GM19467 (cell line): ENCODE data around the gene GREB1L.
"Not testable (repeated sequence)": the region's sequence is repeated elsewhere in the genome, so short reads cannot be mapped to it uniquely, and the experiment has no call there.

Experiments used
- ATAC-seq: cut with Tn5 transposase; IDR thresholded peaks from one replicate; pipeline ENCODE4 v1.9.1; 2021; ENCODE audit warnings: mild to moderate bottlenecking, moderate library complexity; ENCODE audit not compliant: unreplicated experiment

GREB1L gene

DNA sequence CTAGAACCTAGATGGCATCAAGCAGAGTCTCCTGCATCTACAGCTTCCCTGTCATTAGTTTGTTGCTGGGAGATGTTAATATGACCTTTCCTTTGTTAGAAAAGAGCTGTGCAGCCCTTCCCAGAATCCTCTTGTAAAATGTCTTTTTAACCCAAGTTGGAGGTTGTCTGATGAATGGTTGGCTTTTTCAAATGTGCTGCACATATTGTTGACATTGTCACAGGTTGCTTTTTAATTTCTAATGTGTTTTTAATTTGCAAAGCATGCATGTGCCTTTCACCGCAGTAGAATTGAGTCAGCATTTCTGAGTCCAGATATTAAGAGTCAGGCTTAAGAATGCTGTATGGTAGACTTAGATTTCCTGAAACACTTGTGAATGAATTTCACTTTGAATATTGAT lies 120.8 kb downstream of the GREB1L start:
- no peak for ATAC-seq

DNA sequence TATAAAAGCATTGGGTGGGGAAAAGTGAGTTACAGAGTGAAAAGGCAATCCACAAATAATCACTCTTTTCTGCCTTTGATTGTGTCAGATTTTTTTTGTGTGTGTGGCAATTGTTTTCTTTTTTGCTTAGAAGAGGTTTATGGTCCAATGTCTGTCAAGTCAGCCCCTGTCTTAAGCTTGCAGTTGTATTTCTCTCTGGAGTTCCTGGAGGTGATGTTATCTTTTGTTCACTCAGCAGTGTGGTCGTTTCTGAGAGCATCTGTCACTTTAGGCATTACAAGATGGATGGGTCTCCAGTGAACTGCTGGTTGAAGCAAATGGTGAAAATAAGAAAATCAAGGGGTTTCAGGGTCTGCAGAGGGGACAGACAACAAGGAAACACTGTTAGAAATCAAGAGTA lies 121.3 kb downstream of the GREB1L start:
- ATAC-seq: no peak

DNA sequence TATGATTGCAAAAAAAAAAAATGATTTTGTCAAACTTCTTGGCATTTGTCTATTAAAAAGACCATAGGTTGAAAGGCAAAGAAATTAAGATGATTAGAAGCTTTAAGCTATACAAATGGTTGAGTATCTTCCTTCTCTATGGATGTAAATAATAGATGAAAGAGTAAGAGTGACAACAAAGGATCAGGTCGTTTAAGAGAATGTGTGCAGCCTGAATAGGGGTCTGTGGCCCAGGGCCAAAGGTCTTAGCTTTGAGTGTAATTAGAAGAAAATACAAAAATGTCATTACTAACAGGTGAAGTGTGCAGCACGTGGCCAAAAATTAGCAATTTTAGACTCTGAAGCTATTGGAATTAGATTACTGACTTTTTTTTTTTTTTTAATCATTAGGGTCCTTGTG lies 122.4 kb downstream of the GREB1L start:
- ATAC-seq: no peak

DNA sequence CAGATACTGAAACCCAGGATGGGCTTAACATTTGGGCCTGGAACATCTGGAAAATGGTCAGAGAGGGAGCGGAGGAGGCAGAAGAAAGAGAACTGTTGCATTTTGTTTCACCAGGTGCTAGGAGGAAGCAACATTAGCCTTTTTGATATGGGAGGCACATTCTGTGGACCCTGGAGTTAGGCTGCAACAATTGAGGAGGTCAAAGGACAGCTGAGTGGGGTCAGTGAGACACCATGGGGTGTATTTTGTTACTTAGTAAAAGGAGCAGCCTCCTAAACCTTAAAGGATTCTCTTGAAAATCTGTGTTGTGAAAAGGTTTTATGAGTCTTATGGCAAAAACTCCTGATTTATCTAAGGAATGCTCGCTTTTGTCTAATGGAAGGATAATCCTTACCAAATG lies 124.9 kb downstream of the GREB1L start:
- no peak for ATAC-seq

DNA sequence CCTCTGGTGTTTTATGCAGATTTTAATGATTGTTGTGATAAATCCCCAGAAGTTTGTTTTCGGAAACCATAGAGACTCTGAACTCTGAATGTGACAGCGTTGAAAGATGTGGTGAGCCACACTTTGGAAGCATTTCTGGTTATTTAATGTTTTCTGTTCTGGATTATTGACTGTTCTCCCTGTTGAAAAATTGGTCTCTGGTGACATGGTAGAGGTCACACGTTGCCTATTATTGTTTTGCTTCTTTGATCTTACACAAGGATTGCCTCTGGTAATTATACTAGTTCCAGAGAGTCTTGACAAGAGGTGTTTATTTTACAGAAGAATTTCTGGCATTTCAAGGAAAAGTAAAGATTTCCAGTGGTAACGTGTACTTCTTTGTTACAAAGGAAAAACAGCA lies 127.1 kb downstream of the GREB1L start:
- no peak for ATAC-seq

DNA sequence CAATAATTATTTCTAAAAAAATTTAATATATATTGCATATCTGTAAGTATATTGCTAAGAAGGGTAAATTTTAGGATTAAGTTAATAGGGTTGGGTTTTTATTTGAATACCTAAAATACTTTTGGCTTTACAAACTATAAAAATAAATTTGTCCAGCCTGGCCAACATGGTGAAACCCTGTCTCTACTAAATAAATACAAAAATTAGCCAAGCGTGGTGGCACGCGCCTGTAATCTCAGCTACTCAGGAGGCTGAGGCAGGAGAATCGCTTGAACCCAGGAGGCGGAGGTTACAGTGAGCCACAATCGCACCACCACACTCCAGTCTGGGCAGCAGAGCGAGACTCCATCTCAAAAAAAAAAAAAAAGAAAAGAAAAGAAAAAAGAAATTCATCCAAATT lies 127.6 kb downstream of the GREB1L start:
- ATAC-seq: not testable (repeated sequence)

DNA sequence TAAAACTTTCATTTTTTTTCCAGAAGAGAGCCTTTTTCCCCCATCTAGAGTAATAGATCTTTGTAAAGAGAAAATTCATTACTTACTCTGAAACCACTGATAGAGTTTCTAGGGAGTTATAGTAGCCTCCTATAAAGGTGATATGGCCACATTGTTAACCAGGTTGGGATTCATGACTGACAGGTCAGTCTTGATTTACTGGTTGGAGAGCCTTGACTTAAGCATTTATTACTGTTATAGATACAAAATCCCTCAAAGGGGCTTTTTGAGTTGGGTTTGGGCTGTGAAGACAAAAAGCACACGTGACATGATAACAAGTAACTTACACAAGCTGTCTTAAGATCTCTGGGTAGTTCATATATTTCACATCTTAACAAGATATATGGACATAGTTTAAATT lies 141.0 kb downstream of the GREB1L start:
- ATAC-seq: no peak

DNA sequence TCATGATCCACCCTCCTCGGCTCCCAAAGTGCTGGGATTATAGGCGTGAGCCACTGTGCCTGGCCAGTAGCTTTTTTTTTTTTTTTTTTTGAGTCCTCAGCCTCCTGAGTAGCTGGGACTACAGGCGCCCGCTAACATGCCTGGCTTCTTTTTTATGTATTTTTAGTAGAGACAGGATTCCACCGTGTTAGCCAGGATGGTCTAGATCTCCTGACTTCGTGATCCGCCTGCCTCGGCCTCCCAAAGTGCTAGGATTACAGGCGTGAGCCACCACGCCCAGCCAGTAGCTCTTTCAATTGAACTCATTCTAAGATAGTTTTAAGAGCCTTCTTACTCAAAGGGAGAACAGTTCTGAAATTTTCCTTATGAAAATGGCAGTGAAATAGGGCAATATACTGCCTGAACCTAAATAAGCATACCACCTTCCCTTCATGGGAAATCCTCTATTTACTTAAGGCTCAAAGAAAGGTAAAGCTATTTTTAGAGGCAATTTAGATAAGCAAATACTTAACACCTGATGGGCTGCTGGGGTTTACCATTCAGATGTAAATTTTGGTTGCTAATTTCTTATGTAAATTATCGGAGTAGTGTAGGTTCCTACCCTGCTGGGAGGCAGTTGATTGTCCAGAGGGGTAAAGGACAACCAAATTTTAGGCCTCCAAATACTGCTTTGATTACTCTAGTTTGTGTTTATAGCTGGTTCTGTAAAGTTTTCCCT lies 144.7 kb downstream of the GREB1L start:
- ATAC-seq: no peak

DNA sequence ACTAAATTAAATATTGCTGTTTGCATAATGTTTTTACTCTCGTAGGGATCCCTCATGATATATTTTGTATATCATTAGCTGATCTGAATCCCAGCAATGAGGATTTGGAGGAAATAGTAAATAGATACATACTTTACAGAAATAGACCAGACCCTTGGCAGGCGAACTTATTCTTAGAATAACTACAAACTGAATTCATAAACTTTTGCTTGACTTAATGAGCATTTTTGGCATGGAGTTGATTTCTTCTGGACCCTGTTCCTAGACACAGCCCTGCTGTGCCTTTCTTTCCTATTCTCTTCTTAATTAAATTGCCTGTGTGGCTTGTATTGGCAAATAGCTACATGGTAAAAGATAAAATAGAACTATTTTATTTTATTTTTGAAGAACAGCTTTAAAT lies 145.9 kb downstream of the GREB1L start:
- ATAC-seq: no peak

DNA sequence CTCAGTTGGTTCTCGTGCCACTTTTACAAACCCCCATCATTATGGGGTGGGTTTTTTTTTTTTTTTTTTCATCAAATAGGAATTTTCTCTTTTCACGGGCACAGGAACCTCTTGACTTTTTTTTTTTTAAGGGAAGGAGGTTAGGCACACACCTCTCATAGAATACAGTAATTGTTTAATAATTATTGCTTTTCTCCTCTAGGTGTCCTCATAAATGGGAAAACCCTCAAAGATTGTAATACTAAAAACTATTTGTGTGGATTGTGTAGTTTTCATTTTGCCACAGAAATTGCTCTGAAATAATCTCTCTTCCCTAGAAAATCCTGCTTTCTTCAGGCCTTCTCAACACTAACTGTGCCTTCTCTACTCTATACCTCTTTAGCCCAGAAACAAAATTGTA lies 147.3 kb downstream of the GREB1L start:
- ATAC-seq: no peak

DNA sequence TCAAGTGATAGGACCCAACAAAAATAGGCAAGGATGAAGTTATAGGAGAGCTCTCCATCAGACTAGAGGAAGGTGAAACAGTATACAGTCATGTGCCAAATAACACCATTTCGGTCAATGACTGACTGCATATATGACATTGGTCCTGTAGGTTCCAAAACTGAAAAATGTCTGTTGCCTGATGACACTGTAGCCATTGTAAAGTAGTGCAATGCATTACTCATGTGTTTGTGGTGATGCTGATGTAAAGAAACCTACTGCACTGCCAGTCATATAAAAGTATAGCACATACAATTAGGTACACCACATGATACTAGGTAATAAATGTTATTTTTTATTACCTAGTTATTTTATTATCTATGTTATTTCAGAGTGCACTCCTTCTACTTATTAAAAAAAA lies 147.9 kb downstream of the GREB1L start:
- no peak for ATAC-seq

DNA sequence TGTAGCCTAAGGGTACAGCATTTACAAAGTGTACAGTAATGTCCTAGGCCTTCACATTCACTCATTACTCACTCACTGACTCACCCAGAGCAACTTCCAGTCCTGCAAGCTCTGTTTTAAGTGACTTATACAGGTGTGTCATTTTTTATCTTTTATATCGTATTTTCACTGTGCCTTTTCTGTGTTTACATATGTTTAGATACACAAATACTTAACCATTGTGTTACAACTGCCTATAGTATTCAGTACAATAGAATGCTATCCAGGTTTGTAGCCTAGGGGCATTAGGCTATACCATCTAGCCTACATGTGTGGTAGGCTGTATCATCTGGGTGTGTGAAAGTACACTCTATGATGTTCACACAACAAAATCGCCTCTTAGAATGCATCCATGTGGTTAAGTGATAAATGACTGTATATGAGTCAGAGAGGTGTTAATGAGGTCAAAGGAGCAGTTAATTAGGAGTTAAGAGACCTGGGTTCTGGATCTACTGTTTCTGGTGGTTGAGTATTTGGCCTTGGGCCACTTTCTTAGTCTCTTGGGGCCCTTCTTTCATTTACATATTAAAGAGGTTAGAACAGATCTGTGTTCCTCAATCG lies 149.1 kb downstream of the GREB1L start:
- no peak for ATAC-seq

DNA sequence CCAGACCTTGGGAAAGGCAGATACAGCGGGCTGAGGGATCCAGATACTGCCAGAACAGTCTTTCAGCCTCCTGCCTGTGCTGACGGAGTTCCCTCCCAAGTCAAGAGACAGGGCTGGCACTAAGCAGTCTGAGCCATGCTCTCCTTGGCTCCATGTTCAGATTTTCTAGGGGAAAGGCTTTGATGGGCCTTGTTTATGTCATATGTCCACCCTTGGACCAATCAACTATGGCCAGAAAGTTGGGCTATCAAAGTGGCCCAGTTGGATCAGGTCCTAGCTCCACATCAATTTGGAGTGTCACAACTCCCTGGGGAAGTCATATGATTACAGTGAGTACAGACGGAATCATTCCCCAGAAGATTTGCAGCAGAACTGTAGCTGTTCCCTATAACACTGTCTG lies 152.0 kb downstream of the GREB1L start:
- no peak for ATAC-seq

DNA sequence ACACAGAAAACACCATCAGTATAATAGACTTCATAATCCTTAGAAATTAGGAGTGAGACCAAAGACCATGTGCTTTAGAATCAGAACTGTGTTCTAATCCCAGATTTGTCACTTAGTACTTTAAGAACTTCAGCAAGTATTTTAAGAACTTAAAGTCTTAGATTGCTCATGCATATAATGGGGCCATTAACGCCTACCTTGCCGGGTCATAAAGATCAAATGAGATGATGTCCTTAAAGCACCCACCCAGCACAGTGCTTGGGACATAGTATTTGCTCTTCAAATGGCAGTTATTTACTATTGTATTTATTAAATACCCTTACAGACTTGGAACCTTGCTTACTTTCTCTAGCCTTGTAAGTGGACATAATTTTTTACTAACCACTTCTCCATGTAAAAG lies 156.1 kb downstream of the GREB1L start:
- no peak for ATAC-seq

DNA sequence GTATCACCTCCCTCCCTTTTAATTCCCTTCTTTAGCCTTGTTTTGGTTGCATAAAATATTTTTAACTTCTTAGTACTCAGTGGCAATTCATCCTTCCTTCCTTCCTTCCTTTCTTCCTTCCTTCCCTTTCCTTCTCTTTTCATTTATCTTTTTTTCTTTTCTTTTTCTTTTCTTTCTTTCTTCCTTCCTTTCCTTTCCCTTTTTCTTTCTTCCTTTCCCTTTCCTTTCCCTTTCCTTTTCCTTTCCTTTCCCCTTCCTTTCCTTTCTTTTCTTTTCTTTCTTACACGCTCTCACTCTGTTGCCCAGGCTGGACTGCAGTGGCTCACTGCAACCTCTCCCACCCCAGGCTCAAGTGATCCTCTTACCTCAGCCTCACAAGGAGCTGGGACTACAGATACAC lies 160.2 kb downstream of the GREB1L start:
- ATAC-seq: no peak

DNA sequence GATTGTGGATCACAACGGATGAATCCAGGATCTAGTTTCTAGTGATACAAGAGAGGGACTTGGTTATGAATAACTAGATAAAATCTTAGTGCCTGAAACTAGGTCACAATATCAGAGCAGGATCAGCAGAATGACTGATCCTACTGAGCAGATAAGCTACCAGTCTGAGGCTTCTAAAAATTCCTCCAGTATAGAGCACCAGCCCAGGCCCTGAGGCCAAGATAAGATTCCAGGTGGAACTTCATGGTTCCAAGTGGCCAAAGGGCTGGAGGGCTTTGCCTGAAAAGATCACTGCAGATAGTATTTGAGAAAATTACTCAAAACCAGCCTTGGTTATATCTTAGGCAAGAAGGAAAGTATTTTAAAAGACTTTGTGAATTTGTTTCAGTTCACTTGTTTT lies 162.4 kb downstream of the GREB1L start:
- ATAC-seq: no peak

DNA sequence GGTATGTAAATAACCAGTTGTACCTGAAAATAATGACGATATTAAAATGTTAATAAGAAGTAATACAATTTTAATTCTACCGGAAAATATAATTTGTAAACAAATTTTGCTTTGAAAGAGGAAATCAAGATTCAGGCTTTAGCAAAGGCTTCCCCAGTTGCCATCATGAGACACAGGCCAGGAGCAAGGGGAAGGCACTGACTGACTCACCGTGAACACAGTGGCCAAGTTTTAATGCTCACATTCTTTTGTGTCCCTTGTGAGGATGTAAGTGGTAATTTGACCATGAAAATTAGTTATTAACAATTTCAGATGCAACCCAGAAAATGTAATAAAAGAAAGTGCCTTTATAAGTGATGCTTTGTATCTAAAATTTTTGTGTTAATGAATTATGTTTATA lies 164.1 kb downstream of the GREB1L start:
- ATAC-seq: no peak

DNA sequence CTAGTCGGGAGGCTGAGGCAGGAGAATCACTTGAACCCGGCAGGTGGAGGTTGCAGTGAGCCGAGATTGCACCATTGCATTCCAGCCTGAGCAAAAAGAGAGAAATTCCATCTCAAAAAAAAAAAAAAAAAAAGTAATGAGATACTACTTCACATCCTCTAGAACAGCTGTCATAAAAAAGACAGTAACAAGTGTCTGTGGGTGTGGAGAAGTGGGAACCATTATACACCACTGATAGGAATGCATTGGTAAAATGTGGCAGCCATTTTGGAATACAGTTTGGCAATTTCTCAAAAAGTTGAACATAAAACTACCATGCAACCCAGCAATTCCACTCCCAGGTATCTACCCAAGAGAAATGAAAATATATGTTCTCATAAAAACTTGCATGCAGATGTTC lies 166.6 kb downstream of the GREB1L start:
- no peak for ATAC-seq

DNA sequence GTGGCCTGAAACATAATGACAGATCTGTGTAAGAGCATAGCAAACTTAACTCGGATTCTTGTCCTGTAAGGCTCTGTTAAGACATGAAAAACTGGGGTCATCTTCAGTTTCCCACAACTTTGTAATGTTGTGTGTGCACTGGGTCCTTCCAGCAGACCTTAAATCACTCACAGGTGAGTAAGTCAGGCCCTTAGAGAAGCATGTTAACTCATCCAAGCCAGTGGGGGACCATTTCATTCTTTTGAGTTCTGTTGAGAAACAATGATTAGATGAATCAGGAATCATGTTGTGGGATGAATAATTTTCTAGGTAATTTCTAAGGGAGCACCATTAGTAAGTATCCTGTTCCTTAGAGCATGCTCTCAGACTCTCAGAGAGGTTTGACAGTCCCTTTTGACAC lies 191.4 kb downstream of the GREB1L start:
- no peak for ATAC-seq

DNA sequence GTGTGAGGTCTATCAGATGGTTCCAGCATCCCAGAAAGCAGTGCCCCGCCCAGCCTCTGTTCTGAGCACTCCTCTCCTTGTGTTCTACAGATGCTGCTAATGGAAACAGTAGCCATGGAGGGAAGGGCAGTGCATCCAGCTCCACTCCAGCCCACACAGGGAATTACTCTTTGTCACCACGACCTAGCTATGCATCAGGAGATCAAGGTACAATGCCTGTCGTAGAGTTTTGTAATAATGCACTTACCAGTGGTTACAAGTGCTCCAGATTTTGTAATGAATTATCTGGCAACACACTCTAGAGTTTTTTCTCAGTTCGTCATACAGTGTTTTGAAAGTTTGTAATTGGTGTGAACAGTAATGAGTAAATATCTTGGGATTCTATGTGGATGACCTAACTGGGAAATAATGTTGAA lies 197.4 kb downstream of the GREB1L start:
- ATAC-seq: no peak

DNA sequence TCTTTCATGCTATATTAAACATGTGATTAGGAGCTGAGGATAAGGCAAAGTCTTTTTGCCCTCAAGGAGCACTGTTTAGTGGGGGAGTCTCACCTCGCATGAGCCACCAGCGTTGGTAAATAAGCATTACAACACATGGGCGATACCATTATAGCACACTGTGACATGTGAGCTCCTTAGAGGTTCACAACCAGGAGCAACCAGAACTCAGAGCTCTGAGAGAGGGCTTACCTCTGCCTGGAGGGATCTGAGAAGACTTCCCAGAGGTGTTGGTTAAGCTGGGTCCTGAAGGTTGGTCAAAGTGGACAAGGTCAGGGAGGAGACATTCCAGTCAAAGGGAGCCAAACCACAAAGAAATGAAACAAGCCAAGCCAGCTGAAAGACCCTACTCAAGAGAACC lies 199.6 kb downstream of the GREB1L start:
- no peak for ATAC-seq

DNA sequence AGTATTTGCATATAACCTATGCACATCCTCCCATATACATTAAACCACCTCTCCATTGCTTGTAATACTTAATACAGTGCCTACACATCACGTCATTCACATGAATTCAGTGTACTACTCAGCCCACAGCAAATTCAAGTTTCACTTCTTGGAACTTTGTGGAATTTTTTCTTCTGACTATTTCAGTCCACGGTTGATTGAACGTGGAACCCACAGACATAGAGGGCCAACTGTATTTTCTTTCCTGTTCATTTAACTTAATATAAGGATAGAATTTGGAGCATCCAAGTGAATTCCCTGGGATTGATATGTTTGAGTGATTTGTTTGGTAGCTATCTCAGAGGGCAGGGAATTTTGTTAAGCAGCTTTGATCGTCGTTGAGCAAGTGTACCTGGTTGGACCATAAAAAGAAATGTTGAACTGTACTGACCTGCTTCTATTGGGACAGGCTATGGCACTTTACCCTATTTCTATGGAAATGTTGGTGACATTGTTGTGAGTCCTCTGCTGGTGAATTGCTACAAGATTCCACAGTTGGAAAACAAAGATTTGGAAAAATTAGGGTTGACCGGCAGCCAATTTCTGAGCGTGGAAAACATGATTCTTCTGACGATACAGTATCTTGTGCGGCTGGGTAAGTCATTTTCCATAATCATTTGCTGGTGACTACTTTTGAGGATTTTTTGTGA lies 201.9 kb downstream of the GREB1L start:
- no peak for ATAC-seq
